Measurements from ENCODE around the gene IFI35.
"Not testable (repeated sequence)": the region's sequence is repeated elsewhere in the genome, so short reads cannot be mapped to it uniquely, and the experiment has no call there.

The IFI35 gene

GRCh38 chr17:43024407-43025289 lies 18.1 kb downstream of the IFI35 start, which contains the start of gene RND2:
Gene RND2 (plus strand): TSS chr17:43025231. CDS start chr17:43025348, 117 bp downstream.
- DNase-seq: peak; percentile 93

GRCh38 chr17:43025290-43025657 lies 18.7 kb downstream of the IFI35 start:
- no peak for DNase-seq

GRCh38 chr17:43025766-43026537 lies 19.4 kb downstream of the IFI35 start:
- DNase-seq: no peak

GRCh38 chr17:43026595-43026994 lies 20.0 kb downstream of the IFI35 start:
- DNase-seq: no peak

GRCh38 chr17:43027091-43028032 lies 20.8 kb downstream of the IFI35 start:
- DNase-seq: no peak

- no peak for DNase-seq
These were observed 21.8 kb downstream of the IFI35 start for GRCh38 chr17:43028221-43028861.

GRCh38 chr17:43030137-43030767 lies 23.7 kb downstream of the IFI35 start:
- no peak for DNase-seq

- no peak for DNase-seq
These were observed 25.1 kb downstream of the IFI35 start for GRCh38 chr17:43031666-43032065.

- DNase-seq: no peak
These were observed 27.6 kb downstream of the IFI35 start for GRCh38 chr17:43033948-43034881.

GRCh38 chr17:43034894-43035293 lies 28.3 kb downstream of the IFI35 start:
- no peak for DNase-seq

- DNase-seq: no peak
These were observed 33.1 kb downstream of the IFI35 start for GRCh38 chr17:43039646-43040045.

GRCh38 chr17:43040655-43041054 lies 34.1 kb downstream of the IFI35 start:
- no peak for DNase-seq

- no peak for DNase-seq
These were observed 35.5 kb downstream of the IFI35 start for GRCh38 chr17:43042025-43042628.

- DNase-seq: no peak
These were observed 36.7 kb downstream of the IFI35 start for GRCh38 chr17:43043307-43043706.

GRCh38 chr17:43044024-43044423 lies 37.4 kb downstream of the IFI35 start:
- no peak for DNase-seq

- no peak for DNase-seq
These were observed 45.4 kb downstream of the IFI35 start for GRCh38 chr17:43051969-43052368.

GRCh38 chr17:43053008-43053407 lies 46.4 kb downstream of the IFI35 start:
- not testable (repeated sequence) for DNase-seq

GRCh38 chr17:43056051-43056450 lies 49.5 kb downstream of the IFI35 start:
- no peak for DNase-seq

GRCh38 chr17:43062984-43063638 lies 56.5 kb downstream of the IFI35 start:
- no peak for DNase-seq

Measured in amniotic stem cell (primary cell).